Fibroblast of lung (primary cell): ENCODE data around the gene TBRG1. TPM values are rescaled to one million over a fixed set of nuclear protein-coding genes. Genes with fewer than 3 reads are reported as not detected.

Experiments used
- DNase-seq, 2 donors: peaks; one replicate each; pipeline versions ENCODE4 v3.0.0 to v3.0.0-alpha.2; 2010; ENCODE audit warnings: low read depth in 2 of 2
- H2AFZ ChIP-seq: 2 replicates; pipeline ENCODE4 v1.5.1; 2012; ENCODE audit warnings: low read length, control low read depth, inconsistent platforms
- H3K27ac ChIP-seq: 2 replicates; pipeline ENCODE4 v1.5.1; 2011; ENCODE audit warnings: low read length, control low read depth; ENCODE audit not compliant: insufficient read depth
- H3K27me3 ChIP-seq: 2 replicates; pipeline ENCODE4 v1.5.1; 2011; ENCODE audit warnings: mild to moderate bottlenecking, low read length; ENCODE audit not compliant: control insufficient read depth, insufficient read depth
- H3K36me3 ChIP-seq: 2 replicates; pipeline ENCODE4 v1.5.1; 2011; ENCODE audit warnings: low read length; ENCODE audit not compliant: control insufficient read depth, insufficient read depth
- H3K4me1 ChIP-seq: 2 replicates; pipeline ENCODE4 v1.5.1; 2011; ENCODE audit warnings: low read length; ENCODE audit not compliant: control insufficient read depth, insufficient read depth; ENCODE audit errors: extremely low read depth
- H3K4me2 ChIP-seq: 2 replicates; pipeline ENCODE4 v1.5.1; 2011; ENCODE audit warnings: low read length, control low read depth; ENCODE audit not compliant: insufficient read depth; ENCODE audit errors: extremely low read depth
- H3K4me3 ChIP-seq, 4 experiments: fragments of 200-600 bp in 1 of 4; sonication (generic) in 1 of 4; replicated peaks in 1 of 4; 2 replicates each; pipeline ENCODE4 v1.5.1; 2011 to 2016; ENCODE audit warnings: low read length in 4 of 4, low read depth in 3 of 4, mild to moderate bottlenecking in 3 of 4, control low read depth in 2 of 4, inconsistent platforms in 1 of 4, mixed read lengths in 1 of 4; ENCODE audit not compliant: insufficient read depth in 1 of 4; ENCODE audit errors: control extremely low read depth in 1 of 4
- H3K79me2 ChIP-seq: 2 replicates; pipeline ENCODE4 v1.5.1; 2012; ENCODE audit warnings: mild to moderate bottlenecking, low read length, inconsistent platforms; ENCODE audit not compliant: control insufficient read depth, insufficient read depth
- H3K9ac ChIP-seq: 2 replicates; pipeline ENCODE4 v1.5.1; 2011; ENCODE audit warnings: mild to moderate bottlenecking, low read length, control low read depth; ENCODE audit not compliant: insufficient read depth
- H3K9me3 ChIP-seq: 2 replicates; pipeline ENCODE4 v1.5.1; 2012; ENCODE audit warnings: low read depth, low read length; ENCODE audit not compliant: control insufficient read depth, insufficient read depth
- H4K20me1 ChIP-seq: 2 replicates; pipeline ENCODE4 v1.5.1; 2011; ENCODE audit warnings: low read length; ENCODE audit not compliant: control insufficient read depth, insufficient read depth; ENCODE audit errors: extremely low read depth
- EZH2 ChIP-seq: IDR thresholded peaks from 2 replicates; pipeline ENCODE4 v1.5.1; 2012; ENCODE audit warnings: low read length, control low read depth, mild to moderate bottlenecking; ENCODE audit errors: missing control alignments
- polyA plus RNA-seq, 2 donors: library from polyadenylated mRNA; depleted of rRNA in 1 of 2; stranded (reverse) in 1 of 2; unstranded in 1 of 2; fragments of >200 nt; gene quantifications; 2 replicates each; pipeline ENCODE4 v1.2.1, GENCODE V29; 2011 to 2012; ENCODE audit warnings: missing spikeins in 1 of 2
- total RNA-seq: library from RNA; depleted of rRNA; stranded (reverse); fragments of >200 nt; gene quantifications from 2 replicates; pipeline ENCODE4 v1.2.1, GENCODE V29; 2014
- TF ChIP-seq, protein P1 (sequence below), 2 donors: IDR thresholded peaks in 1 of 2; conservative IDR thresholded peaks in 1 of 2; 1 replicate in 1 of 2; 2 replicates in 1 of 2; pipeline ENCODE4 v1.5.1; 2011 to 2012; ENCODE audit warnings: low read length in 2 of 2, control low read depth in 1 of 2, inconsistent platforms in 1 of 2, low read depth in 1 of 2, mild to moderate bottlenecking in 1 of 2

The TBRG1 gene
- total and polyA plus RNA-seq, 2 donors (not counting 1 experiment from before 2014, with no cell fraction given) = 31.0 to 36.2 TPM

DNA sequence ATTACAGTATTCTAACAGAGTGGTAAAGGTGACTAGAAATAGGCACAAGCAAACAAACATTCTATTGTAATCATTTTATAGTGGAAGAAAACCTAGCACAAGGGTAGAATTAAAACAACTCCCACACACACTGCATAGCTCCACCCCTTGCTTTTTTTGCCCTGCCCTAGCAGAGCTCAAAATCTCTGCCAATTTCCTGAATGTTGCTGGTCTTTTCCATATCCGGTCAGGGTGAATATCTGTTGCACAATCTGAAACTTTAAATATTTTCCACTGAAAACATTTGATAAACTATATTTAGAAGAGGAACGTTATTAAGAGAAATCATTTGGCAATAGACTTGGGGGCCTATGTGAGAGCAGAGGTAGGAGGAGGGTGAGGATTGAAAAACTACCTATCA is 53.7 kb downstream of the TBRG1 start:
- peak overlapping the region; percentile 49 for H3K4me2 ChIP-seq
- H3K27me3 ChIP-seq = no peaks in the 10 kb centered on the region
- H3K36me3 ChIP-seq = no peaks in the 10 kb centered on the region
- H3K9me3 ChIP-seq = no peaks in the 10 kb centered on the region
- no peak overlapping the region for H3K4me3 ChIP-seq
- H4K20me1 ChIP-seq = no peaks in the 10 kb centered on the region
- H3K4me1 ChIP-seq = peaks cover 3% of the 10 kb centered on the region
- no peak overlapping the region for H3K27ac ChIP-seq
- no peak for TF ChIP-seq EZH2
- TF ChIP-seq, protein P1, sequence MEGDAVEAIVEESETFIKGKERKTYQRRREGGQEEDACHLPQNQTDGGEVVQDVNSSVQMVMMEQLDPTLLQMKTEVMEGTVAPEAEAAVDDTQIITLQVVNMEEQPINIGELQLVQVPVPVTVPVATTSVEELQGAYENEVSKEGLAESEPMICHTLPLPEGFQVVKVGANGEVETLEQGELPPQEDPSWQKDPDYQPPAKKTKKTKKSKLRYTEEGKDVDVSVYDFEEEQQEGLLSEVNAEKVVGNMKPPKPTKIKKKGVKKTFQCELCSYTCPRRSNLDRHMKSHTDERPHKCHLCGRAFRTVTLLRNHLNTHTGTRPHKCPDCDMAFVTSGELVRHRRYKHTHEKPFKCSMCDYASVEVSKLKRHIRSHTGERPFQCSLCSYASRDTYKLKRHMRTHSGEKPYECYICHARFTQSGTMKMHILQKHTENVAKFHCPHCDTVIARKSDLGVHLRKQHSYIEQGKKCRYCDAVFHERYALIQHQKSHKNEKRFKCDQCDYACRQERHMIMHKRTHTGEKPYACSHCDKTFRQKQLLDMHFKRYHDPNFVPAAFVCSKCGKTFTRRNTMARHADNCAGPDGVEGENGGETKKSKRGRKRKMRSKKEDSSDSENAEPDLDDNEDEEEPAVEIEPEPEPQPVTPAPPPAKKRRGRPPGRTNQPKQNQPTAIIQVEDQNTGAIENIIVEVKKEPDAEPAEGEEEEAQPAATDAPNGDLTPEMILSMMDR (conservative IDR thresholded peaks at IDR 0.05 in 1 of 2, IDR thresholded peaks at IDR 0.05 in 1 of 2; ENCODE audit: low read depth in 1 of 2, low read length in 2 of 2) = no peak
- H3K9ac ChIP-seq = no peak overlapping the region
- no peak overlapping the region for H2AFZ ChIP-seq
- H3K79me2 ChIP-seq = no peaks in the 10 kb centered on the region
- DNase-seq = peak; percentile 39 to 75

DNA sequence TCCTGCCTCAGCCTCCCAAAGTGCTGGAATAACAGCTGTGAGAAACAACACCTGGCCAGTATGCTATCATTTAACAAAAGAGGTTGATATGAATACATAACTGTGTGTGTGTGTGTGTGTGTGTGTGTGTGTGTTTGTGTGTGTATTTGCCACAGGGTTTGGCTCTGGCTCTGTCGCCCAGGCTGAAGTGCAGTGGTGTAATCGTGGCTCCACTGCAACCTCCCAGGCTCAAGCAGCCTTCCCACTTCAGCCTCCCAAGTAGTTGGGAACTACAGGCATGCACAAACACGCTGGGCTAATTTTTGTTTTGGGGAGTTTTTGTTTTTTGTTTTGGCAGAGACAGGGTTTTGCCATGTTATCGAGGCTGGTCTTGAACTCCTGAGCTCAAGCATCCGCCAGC is 55.8 kb downstream of the TBRG1 start:
- H3K27ac ChIP-seq = no peak overlapping the region
- no peaks in the 10 kb centered on the region for H3K79me2 ChIP-seq
- no peak overlapping the region for H3K4me3 ChIP-seq
- H3K36me3 ChIP-seq = no peaks in the 10 kb centered on the region
- no peak for TF ChIP-seq EZH2
- TF ChIP-seq, protein P1 (conservative IDR thresholded peaks at IDR 0.05 in 1 of 2, IDR thresholded peaks at IDR 0.05 in 1 of 2; ENCODE audit: low read depth in 1 of 2, low read length in 2 of 2) = no peak
- H3K9me3 ChIP-seq = no peaks in the 10 kb centered on the region
- no peak for DNase-seq
- no peak overlapping the region for H3K9ac ChIP-seq
- H3K27me3 ChIP-seq = no peaks in the 10 kb centered on the region
- no peak overlapping the region for H3K4me2 ChIP-seq
- peaks cover 3% of the 10 kb centered on the region for H3K4me1 ChIP-seq
- H2AFZ ChIP-seq = no peak overlapping the region
- no peaks in the 10 kb centered on the region for H4K20me1 ChIP-seq

DNA sequence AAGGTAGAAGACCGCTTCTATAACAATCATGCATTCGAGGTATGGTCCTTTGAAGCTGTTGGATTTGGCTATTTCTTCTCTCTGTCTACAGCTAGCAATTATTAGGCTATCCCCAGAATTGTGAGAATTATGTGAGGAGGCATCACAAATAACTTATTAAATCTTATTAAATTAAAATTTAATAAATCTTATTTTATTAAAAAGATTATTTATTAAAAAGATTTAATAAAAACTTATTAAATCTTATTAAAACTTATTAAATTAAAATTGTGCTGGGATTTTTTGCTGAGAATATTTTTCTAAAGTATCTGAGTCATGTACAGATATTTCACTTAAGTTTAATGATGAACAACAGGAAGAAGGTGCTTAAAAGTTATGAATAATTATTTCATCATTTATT is 58.8 kb downstream of the TBRG1 start:
- Histone ChIP-seq H3K4me2 (no peak overlapping the region), H3K4me3 (no peak overlapping the region), H3K27ac (no peak overlapping the region), H2AFZ (no peak overlapping the region), H3K79me2 (no peaks in the 10 kb centered on the region), H4K20me1 (no peaks in the 10 kb centered on the region), H3K9ac (no peak overlapping the region), H3K4me1 (no peaks in the 10 kb centered on the region), H3K9me3 (no peaks in the 10 kb centered on the region), H3K27me3 (no peaks in the 10 kb centered on the region), H3K36me3 (no peaks in the 10 kb centered on the region)
- no peak for DNase-seq
- TF ChIP-seq EZH2 = no peak
- TF ChIP-seq, protein P1 (conservative IDR thresholded peaks at IDR 0.05 in 1 of 2, IDR thresholded peaks at IDR 0.05 in 1 of 2; ENCODE audit: low read depth in 1 of 2, low read length in 2 of 2) = no peak
